WTC11 (cell line): Measurements from ENCODE around the gene PTCH1.

Experiments
- CBFB ChIP-seq: sonication (generic); formaldehyde crosslinking; IDR thresholded peaks from 2 replicates; pipeline ENCODE4 v1.8.1; 2022; ENCODE audit warnings: mild to moderate bottlenecking, low read depth, missing genetic modification reagents
- CTCF ChIP-seq: fragments of 200-600 bp; IDR thresholded peaks from 2 replicates; pipeline ENCODE4 v1.8.0; 2022; ENCODE audit warnings: antibody characterized with exemption
- JAZF1 ChIP-seq: fragments of 250-450 bp; sonication (Bioruptor Pico); IDR thresholded peaks from 2 replicates; pipeline ENCODE4 v1.9.0; 2021; ENCODE audit warnings: moderate library complexity, mild to moderate bottlenecking, inconsistent platforms
- KAT7 ChIP-seq: sonication (generic); formaldehyde crosslinking; IDR thresholded peaks from 2 replicates; pipeline ENCODE4 v1.8.1; 2023; ENCODE audit warnings: missing genetic modification reagents, mild to moderate bottlenecking, borderline replicate concordance
- TEAD4 ChIP-seq: sonication (generic); formaldehyde crosslinking; IDR thresholded peaks from 2 replicates; pipeline ENCODE4 v1.8.0; 2022; ENCODE audit warnings: mild to moderate bottlenecking, missing genetic modification reagents
- ZBTB21 ChIP-seq: sonication (generic); formaldehyde crosslinking; IDR thresholded peaks from 2 replicates; pipeline ENCODE4 v1.8.1; 2023; ENCODE audit warnings: mild to moderate bottlenecking, missing genetic modification reagents, borderline replicate concordance

DNA sequence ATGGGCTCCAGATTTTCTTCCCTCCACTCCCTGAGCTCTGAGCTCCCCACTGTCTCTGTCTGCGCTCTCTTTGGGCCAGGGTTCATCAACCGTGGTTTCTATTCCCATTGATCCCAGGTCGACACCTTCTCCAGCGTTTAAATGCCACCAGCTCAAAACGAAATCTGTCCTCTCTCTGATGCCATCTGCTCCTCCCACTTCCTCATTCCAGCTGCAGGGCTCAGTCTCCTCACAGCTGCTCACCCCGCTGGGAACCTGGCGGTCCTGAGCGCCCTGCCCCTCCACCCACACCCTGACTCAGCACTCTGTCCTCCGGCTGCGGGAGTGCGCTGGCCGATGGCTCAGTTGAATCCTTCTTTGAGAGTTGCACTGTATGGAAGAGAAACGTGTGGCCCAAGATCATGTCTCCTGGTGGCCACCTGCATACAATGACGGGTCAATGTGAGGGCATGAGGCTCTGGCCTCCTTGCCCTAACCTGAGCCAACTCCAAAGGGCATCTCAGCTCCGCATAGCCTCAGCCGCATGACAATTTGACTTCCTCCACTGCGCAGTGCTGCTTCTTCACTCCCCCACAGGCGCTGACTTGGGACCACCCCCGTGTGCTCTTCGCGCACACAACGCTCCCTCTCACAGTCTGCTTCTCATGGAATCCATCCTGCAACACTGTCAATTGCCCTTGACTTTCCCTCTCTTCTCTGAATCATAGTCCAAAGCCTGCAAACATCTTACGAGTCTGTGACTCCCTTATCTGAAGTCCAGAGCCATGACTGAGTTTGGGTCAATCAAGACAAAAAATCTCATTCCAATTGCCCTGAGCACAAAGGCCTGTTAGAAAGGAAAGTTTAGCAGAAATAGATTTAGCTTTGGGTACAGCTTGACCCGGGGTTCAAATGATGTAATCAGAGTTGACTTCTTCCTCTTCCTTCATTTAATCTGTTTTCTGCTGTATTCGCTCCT lies 82.4 kb downstream of the PTCH1 start:
- TF ChIP-seq CTCF, result no peak
- no peak for TF ChIP-seq TEAD4
- no peak for TF ChIP-seq ZBTB21 (CRISPR knock-in tag)
- TF ChIP-seq CBFB (CRISPR knock-in tag), result no peak
- TF ChIP-seq KAT7 (CRISPR knock-in tag), result no peak
- TF ChIP-seq JAZF1 (CRISPR knock-in tag), result no peak
